Prostate gland (tissue), 2 donors: Measurements from ENCODE around the gene MARCHF2. TPM values are rescaled to one million over a fixed set of nuclear protein-coding genes. Genes with fewer than 3 reads are reported as not detected.

Experiments used
- DNase-seq: peaks from one replicate; pipeline ENCODE4 v3.0.0-alpha.2; 2019; ENCODE audit warnings: low spot score
- H3K27ac ChIP-seq, 2 donors: fragments of 200-600 bp; sonication (generic); 2 replicates each; pipeline ENCODE4 v1.5.1; 2017 to 2019
- H3K27me3 ChIP-seq: fragments of 200-600 bp; sonication (generic); replicated peaks from 2 replicates; pipeline ENCODE4 v1.5.1; 2019; ENCODE audit not compliant: insufficient read depth
- H3K36me3 ChIP-seq, 2 donors: fragments of 200-600 bp; sonication (generic); 1 replicate in 1 of 2; 2 replicates in 1 of 2; pipeline versions ENCODE4 v1.5.1 to v1.8.1; 2017 to 2019
- H3K4me1 ChIP-seq: fragments of 200-600 bp; sonication (generic); replicated peaks from 2 replicates; pipeline ENCODE4 v1.5.1; 2019
- H3K4me3 ChIP-seq, 2 donors: fragments of 200-600 bp; sonication (generic); 2 replicates each; pipeline ENCODE4 v1.5.1; 2017 to 2019
- H3K9me3 ChIP-seq: fragments of 200-600 bp; sonication (generic); 2 replicates; pipeline ENCODE4 v1.5.1; 2017
- POLR2A ChIP-seq: fragments of 450-650 bp; IDR thresholded peaks from one replicate; pipeline ENCODE4 v1.6.1; 2016; ENCODE audit warnings: antibody characterized with exemption, mild to moderate bottlenecking
- POLR2AphosphoS5 ChIP-seq: sonication (generic); formaldehyde crosslinking; IDR thresholded peaks from one replicate; pipeline ENCODE4 v1.6.1; 2017; ENCODE audit warnings: antibody characterized with exemption
- WGBS: methylation state at CpG from one replicate; pipeline ENCODE4 v1.1.5; 2018; 5-methylcytosine and 5-hydroxymethylcytosine counted together
- intact Hi-C: fragments of 100-400 bp; cut with DNase I; formaldehyde crosslinking; loops from one replicate; pipeline ENCODE4 v1.14.2; 2022
- total RNA-seq, 2 donors: library from RNA; depleted of rRNA; stranded (reverse); fragments of >200 nt; gene quantifications; one replicate each; pipeline ENCODE4 v1.1.0, GENCODE V29; 2016
- TF ChIP-seq, protein P1 (sequence below), 4 experiments: fragments of 200-600 bp in 2 of 4; fragments of 450-650 bp in 2 of 4; sonication (generic) in 2 of 4; IDR thresholded peaks; 1 replicate in 3 of 4; 2 replicates in 1 of 4; pipeline ENCODE4 v1.5.1; 2016 to 2019; ENCODE audit warnings: antibody characterized with exemption in 4 of 4, mild to moderate bottlenecking in 2 of 4, moderate library complexity in 2 of 4

The MARCHF2 gene
- total RNA-seq, 2 donors from 2014 or later: 119 to 163 TPM

DNA sequence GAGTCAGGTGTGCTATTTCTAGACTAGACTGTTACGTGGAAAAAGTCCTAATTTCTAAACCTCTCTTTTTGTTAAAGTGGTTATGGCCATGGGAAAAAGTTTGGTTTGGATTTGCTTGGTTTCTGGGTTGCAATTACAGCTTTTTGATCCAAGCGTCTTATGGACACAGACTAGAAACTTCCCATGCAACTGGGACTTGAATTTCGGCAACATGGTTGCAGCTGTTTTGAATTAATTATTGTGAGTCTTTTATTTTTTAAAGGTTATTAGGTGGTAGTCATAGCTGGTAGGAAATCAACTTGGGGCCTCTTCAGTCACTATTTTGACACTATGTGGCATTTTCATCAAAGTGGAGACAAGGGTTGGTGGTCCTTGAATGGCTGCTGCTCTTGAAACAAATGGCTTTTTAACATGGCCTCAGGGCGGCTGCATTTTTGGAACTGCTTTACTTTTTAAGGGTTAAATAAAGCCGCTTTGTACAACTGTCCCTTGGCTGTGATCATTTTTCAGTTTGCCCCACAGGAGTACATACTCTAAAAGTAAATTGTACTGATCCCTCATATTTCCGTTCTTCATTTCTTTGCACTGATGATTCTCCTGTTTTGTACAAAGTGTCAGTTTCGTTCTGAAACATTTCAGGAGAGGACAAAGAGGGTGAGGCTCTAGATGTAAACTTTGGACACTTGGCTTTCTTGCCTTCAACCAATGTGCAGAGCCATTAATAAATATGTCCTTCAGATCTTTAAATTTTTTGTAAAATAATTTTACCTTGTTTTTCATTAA lies 47.6 kb downstream of the MARCHF2 start:
- Histone ChIP-seq H3K9me3 (no peaks in the 10 kb centered on the region), H3K27me3 (no peaks in the 10 kb centered on the region), H3K36me3 (peaks cover 4 to 13% of the 10 kb centered on the region in 2 donors), H3K27ac (peak overlapping the region; percentile 25 to 32), H3K4me3 (no peak overlapping the region), H3K4me1 (peaks cover 33% of the 10 kb centered on the region)
- TF ChIP-seq POLR2A (no peak), POLR2AphosphoS5 (no peak)
- TF ChIP-seq, protein P1, sequence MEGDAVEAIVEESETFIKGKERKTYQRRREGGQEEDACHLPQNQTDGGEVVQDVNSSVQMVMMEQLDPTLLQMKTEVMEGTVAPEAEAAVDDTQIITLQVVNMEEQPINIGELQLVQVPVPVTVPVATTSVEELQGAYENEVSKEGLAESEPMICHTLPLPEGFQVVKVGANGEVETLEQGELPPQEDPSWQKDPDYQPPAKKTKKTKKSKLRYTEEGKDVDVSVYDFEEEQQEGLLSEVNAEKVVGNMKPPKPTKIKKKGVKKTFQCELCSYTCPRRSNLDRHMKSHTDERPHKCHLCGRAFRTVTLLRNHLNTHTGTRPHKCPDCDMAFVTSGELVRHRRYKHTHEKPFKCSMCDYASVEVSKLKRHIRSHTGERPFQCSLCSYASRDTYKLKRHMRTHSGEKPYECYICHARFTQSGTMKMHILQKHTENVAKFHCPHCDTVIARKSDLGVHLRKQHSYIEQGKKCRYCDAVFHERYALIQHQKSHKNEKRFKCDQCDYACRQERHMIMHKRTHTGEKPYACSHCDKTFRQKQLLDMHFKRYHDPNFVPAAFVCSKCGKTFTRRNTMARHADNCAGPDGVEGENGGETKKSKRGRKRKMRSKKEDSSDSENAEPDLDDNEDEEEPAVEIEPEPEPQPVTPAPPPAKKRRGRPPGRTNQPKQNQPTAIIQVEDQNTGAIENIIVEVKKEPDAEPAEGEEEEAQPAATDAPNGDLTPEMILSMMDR (IDR thresholded peaks at IDR 0.05): no peak
- DNase-seq: no peak
- intact Hi-C loops: no loop called here
- WGBS: 61% methylated on average over 7 of the region's 7 CpGs

DNA sequence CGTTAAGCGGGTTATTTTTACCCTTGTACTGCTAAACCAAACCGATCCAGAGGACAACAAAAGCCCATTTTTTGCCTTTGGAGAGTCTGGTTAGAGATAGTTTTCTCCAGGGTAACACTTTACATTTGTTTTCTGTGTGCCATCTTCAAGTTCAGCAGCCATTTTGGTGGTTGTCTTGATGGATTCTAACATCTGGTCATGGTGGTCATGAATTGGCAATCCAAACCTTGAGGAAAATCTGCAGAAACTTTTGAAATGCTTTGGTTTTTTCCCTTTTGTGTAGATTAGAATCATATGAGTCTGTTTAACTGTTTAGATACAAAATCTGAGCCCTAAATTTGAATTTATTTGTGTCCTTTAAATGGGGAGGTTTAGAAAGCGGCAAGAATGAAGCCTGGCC lies 48.3 kb downstream of the MARCHF2 start:
- DNase-seq: no peak
- Histone ChIP-seq H3K36me3 (peaks cover 4 to 13% of the 10 kb centered on the region in 2 donors), H3K27ac (no peak overlapping the region), H3K27me3 (no peaks in the 10 kb centered on the region), H3K4me1 (peaks cover 31% of the 10 kb centered on the region), H3K4me3 (no peak overlapping the region), H3K9me3 (no peaks in the 10 kb centered on the region)
- TF ChIP-seq POLR2AphosphoS5: no peak
- TF ChIP-seq, protein P1 (IDR thresholded peaks at IDR 0.05): no peak
- no peak for TF ChIP-seq POLR2A
- WGBS: 73% methylated on average over 4 of the region's 4 CpGs
- intact Hi-C loops: no loop called here

GRCh38 chr19:8461891-8462290 lies 48.8 kb downstream of the MARCHF2 start:
- intact Hi-C loops: no loop called here
- no peak overlapping the region for H3K27ac ChIP-seq
- no peak for DNase-seq
- H3K36me3 ChIP-seq: peaks cover 4 to 13% of the 10 kb centered on the region in 2 donors
- TF ChIP-seq, protein P1 (IDR thresholded peaks at IDR 0.05): no peak
- no peak for TF ChIP-seq POLR2A
- no peak for TF ChIP-seq POLR2AphosphoS5
- no peak overlapping the region for H3K4me3 ChIP-seq
- H3K4me1 ChIP-seq: peaks cover 31% of the 10 kb centered on the region
- no peaks in the 10 kb centered on the region for H3K9me3 ChIP-seq
- WGBS: 76% methylated on average over 14 of the region's 14 CpGs
- H3K27me3 ChIP-seq: no peaks in the 10 kb centered on the region

DNA sequence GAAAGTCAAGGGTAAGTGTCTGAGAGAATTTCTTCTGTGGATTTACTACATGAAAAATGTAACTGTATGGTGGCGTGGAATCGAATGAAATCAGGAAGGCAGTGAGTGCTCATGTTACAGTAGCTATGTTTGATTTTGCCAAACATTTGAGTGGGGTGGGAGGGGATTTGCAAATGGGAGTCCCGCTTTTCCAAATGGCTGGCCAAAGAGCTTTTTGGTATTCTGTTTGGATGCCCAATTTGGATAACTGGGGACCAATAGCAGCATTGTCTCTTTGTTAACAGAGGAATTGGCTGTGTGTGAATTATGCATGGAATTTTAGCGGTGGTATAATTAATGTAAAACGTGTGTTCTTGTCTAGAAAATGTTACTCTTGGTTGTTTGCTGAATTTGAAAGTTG lies 49.5 kb downstream of the MARCHF2 start:
- H3K27me3 ChIP-seq: no peaks in the 10 kb centered on the region
- no peak overlapping the region for H3K4me3 ChIP-seq
- no peak overlapping the region for H3K27ac ChIP-seq
- peaks cover 31% of the 10 kb centered on the region for H3K4me1 ChIP-seq
- H3K36me3 ChIP-seq: peaks cover 4 to 18% of the 10 kb centered on the region in 2 donors
- WGBS: 63% methylated on average over 5 of the region's 5 CpGs
- H3K9me3 ChIP-seq: no peaks in the 10 kb centered on the region
- TF ChIP-seq POLR2A: no peak
- TF ChIP-seq, protein P1 (IDR thresholded peaks at IDR 0.05): no peak
- no peak for TF ChIP-seq POLR2AphosphoS5
- intact Hi-C loops: no loop called here
- no peak for DNase-seq

DNA sequence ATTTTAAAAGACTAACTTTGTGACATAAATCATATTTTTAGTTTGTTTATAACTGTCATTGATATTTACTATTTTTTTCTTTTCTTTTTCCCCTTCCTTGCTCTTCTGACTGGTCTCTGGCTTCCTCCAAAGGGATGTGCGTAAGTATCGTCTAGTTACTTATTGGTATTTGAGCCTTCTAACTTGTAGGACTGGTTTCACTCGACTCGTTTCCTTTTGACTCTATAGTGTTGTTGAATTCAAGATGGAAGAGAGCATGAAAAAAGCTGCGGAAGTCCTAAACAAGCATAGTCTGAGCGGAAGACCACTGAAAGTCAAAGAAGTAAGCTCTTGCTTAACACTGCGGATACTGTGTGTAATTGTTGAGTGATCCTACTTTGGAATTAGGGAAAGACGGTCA lies 50.3 kb downstream of the MARCHF2 start:
- no peak for DNase-seq
- H3K4me1 ChIP-seq: peaks cover 23% of the 10 kb centered on the region
- intact Hi-C loops: no loop called here

More for the DNA sequence above, 50.3 kb downstream of the MARCHF2 start:
- Histone ChIP-seq H3K9me3 (no peaks in the 10 kb centered on the region), H3K4me3 (no peak overlapping the region), H3K36me3 (peaks cover 4 to 18% of the 10 kb centered on the region in 2 donors), H3K27me3 (no peaks in the 10 kb centered on the region), H3K27ac (no peak overlapping the region)
- WGBS: 60% methylated on average over 8 of the region's 8 CpGs
- TF ChIP-seq POLR2AphosphoS5: no peak
- TF ChIP-seq, protein P1 (IDR thresholded peaks at IDR 0.05): no peak
- no peak for TF ChIP-seq POLR2A
